GM19043 (cell line): Measurements from ENCODE around the gene PFDN5.

Experiments used
- ATAC-seq: cut with Tn5 transposase; IDR thresholded peaks from one replicate; pipeline ENCODE4 v1.9.1; 2021; ENCODE audit warnings: low read depth; ENCODE audit not compliant: unreplicated experiment

The PFDN5 gene

GRCh38 chr12:53295070-53295890 lies at the start of gene PFDN5:
TSS of gene PFDN5 (plus strand) at chr12:53295542. CDS start at chr12:53295568, 26 bp downstream.
- ATAC-seq: peak; percentile 86

- ATAC-seq: peak; percentile 70
Measured at GRCh38 chr12:53251477-53252348, 43.6 kb upstream of the PFDN5 start.

GRCh38 chr12:53252349-53252916 lies 42.9 kb upstream of the PFDN5 start:
- no peak for ATAC-seq

GRCh38 chr12:53253298-53253697 lies 42.0 kb upstream of the PFDN5 start:
- no peak for ATAC-seq

- no peak for ATAC-seq
Measured at GRCh38 chr12:53254816-53255545, 40.4 kb upstream of the PFDN5 start.

GRCh38 chr12:53255996-53256395 lies 39.3 kb upstream of the PFDN5 start:
- no peak for ATAC-seq

- ATAC-seq: no peak
Measured at GRCh38 chr12:53258541-53259539, 36.5 kb upstream of the PFDN5 start.

GRCh38 chr12:53259891-53260290 lies 35.5 kb upstream of the PFDN5 start:
- ATAC-seq: no peak

GRCh38 chr12:53265783-53266182 lies 29.6 kb upstream of the PFDN5 start:
- no peak for ATAC-seq

- no peak for ATAC-seq
Measured at GRCh38 chr12:53267306-53267998, 27.9 kb upstream of the PFDN5 start.

- peak; percentile 70 for ATAC-seq
Measured at GRCh38 chr12:53267999-53268629, 27.2 kb upstream of the PFDN5 start, which contains the start of gene ESPL1. TSS of gene ESPL1 (plus strand) at chr12:53268299. CDS start at chr12:53268767, 468 bp downstream.

GRCh38 chr12:53268630-53269562 lies 26.4 kb upstream of the PFDN5 start:
- ATAC-seq: no peak

- no peak for ATAC-seq
Measured at GRCh38 chr12:53274445-53274844, 20.9 kb upstream of the PFDN5 start.

- ATAC-seq: no peak
Measured at GRCh38 chr12:53276511-53276910, 18.8 kb upstream of the PFDN5 start.

GRCh38 chr12:53277981-53278380 lies 17.4 kb upstream of the PFDN5 start:
- ATAC-seq: no peak

- no peak for ATAC-seq
Measured at GRCh38 chr12:53279283-53279869, 16.0 kb upstream of the PFDN5 start.
